ENCODE results near the gene NLN. TPM values are rescaled to one million over a fixed set of nuclear protein-coding genes. Genes with fewer than 3 reads are reported as not detected.

Gene NLN
- 16.2 and 53.4 TPM in 2 replicates for total RNA-seq (2011; cell fraction: chromatin; rRNA removed; ENCODE audit: low replicate concordance)
- 8.3 and 13.9 TPM in 2 replicates for total RNA-seq (2011; cell fraction: nucleolus; rRNA removed)
- 21.2 and 28.9 TPM in 2 replicates for total RNA-seq (2011; cell fraction: nucleoplasm; rRNA removed)
- total RNA-seq (2014; rRNA removed) = 21.8 and 22.6 TPM in 2 replicates
- 35.7 and 39.0 TPM in 2 replicates for total RNA-seq (2014; rRNA removed; fragmentation: Illumina TruSeq; extraction: Trizol)
- total RNA-seq (2015; rRNA removed; fragmentation: Illumina TruSeq; extraction: Trizol) = 27.3 and 28.8 TPM in 2 replicates
- total RNA-seq (2021) = 45.2 and 45.4 TPM in 2 replicates
- 27.5 and 35.7 TPM in 2 replicates for polyA plus RNA-seq (2011; rRNA removed)
- 14.1 and 23.3 TPM in 2 replicates for polyA plus RNA-seq (2011; cell fraction: cytosol; rRNA removed)
- polyA plus RNA-seq (2011; cell fraction: nucleus; rRNA removed) = 7.5 and 12.3 TPM in 2 replicates
- 11.6 and 20.9 TPM in 2 replicates for polyA plus RNA-seq (2012)
- polyA plus RNA-seq (2014; fragmentation: Illumina TruSeq; extraction: Trizol) = 33.1 and 36.7 TPM in 2 replicates
- 1 to 10 TPM; 6.9 to 7.4 TPM for polyA plus RNA-seq (2014; fragmentation: Nextera tagmentation; extraction: Ambion mirVana)
- polyA plus RNA-seq (2014; rRNA removed) = 23.0 and 24.6 TPM in 2 replicates
- polyA minus RNA-seq (2011; rRNA and poly(A)+ RNA removed) = 74.2 and 82.7 TPM in 2 replicates
- polyA minus RNA-seq (2011; cell fraction: cytosol; rRNA and poly(A)+ RNA removed) = 20.1 and 24.4 TPM in 2 replicates
- polyA minus RNA-seq (2011; cell fraction: nucleus; rRNA and poly(A)+ RNA removed) = 12.8 and 21.7 TPM in 2 replicates
- percentile 80 among the genes with signal in this experiment for Bru-seq, nascent RNA
- percentile 71 among the genes with signal in this experiment for BruChase-seq, experiment 1, labeled RNA remaining after a 2-hour chase
- percentile 68 among the genes with signal in this experiment for BruChase-seq, experiment 2, labeled RNA remaining after a 6-hour chase
- long read RNA-seq, experiment 1, full-length matches to known transcripts = 189 of 284 reads
- long read RNA-seq, experiment 1, partial matches to known transcripts = 18 of 284 reads
- long read RNA-seq, experiment 1, other reads (novel, unspliced or antisense) = 77 of 284 reads
- long read RNA-seq, experiment 2, full-length matches to known transcripts = 7 of 43 reads
- long read RNA-seq, experiment 2, partial matches to known transcripts = 6 of 43 reads
- long read RNA-seq, experiment 2, other reads (novel, unspliced or antisense) = 30 of 43 reads
- long read RNA-seq, experiment 3, full-length matches to known transcripts = 15 of 30 reads
- long read RNA-seq, experiment 3, partial matches to known transcripts = 6 of 30 reads
- long read RNA-seq, experiment 3, other reads (novel, unspliced or antisense) = 9 of 30 reads

DNA sequence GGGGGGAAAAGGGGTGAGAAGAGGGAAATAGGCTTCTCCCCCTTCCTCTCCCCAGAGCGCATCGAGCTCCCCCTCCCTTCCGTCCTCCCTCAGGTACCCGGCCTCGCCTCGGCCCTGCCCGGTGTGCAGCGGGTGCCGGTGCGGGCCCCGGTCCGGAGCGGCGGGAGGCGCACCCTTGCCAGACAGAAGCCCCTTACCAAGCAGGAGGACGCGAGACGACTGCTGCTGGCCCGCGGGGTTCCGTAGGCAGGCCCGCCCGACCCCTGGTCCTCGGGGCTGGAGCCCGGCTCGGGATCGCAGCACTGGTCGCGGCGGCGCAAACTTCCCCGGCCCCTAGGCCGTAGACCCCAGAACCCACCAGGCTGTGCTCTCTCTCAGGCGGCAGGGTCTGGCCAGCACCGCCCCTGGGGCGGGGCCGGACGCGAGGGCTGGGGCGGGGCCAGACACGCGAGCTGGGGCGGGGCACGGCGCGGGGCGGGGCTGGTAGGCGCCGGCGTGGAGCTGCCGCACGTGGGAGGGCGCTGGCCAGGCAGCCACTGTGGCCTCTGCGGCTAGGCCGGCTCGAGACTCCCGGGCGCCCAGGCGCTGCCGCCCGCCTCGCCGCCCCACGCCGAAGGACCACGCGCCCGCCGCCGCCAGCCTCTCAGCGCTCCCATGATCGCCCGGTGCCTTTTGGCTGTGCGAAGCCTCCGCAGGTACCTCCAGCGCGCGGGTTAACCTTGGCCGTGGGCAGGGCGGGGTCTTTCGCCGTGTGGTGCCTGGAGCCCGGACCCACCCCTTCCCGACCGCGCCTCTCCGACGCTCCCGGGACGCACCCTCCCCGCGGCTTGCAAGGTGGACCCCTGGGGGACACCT lies at the start of gene NLN, which contains the start of gene SGTB:
Gene NLN, plus strand, starts transcription at position 486 of the 855 bp plus-strand sequence. Its CDS starts 169 bp downstream, at position 655.
Gene SGTB, minus strand, starts transcription at position 390 of the 855 bp plus-strand sequence. CDS start 1,302 bp downstream, outside the sequence.
- under 1% methylated on average over 63 of the region's 92 CpGs for WGBS (ENCODE audit: insufficient coverage, low coverage, missing lambda C conversion rate)
- ChIA-PET CTCF (ENCODE audit: low intra/inter-chr PET ratio) (no interaction called here), POLR2A (interaction anchor here (0.9 to 3.4 kb wide), 5 partner anchors 9 to 159 kb away, joined by 3 to 14 read pairs (median 3); partner anchors contain the start of genes CENPK and PPWD1)
- peak within 1 kb of the TSS; percentile 77 to 97 for H3K9ac ChIP-seq (ENCODE audit: insufficient read depth in 1 of 2, low read depth in 2 of 2, low read length in 2 of 2)
- peak; percentile 90 for ATAC-seq
- no peak for FAIRE-seq
- no TSS peak for BruUV-seq (replicated peaks)
- peak within 1 kb of the TSS; percentile 94 for H2AFZ ChIP-seq (ENCODE audit: low read depth, low read length)
- intact Hi-C loops (cut with micrococcal nuclease) = loop anchor here (2.0 to 5.0 kb wide), 3 partner anchors 160 to 423 kb away; partner anchors contain the start of genes CENPK, ERBIN, PPWD1 and SREK1
- peaks cover 14% of the 10 kb centered on the region; the same call in 2 of the 3 replicates for H3K36me3 ChIP-seq (ENCODE audit: control insufficient read depth, insufficient read depth, low read length)
- no peaks in the 10 kb centered on the region for H3K27me3 ChIP-seq (ENCODE audit: control insufficient read depth in 2 of 2, insufficient read depth in 2 of 2, low read length in 2 of 2)
- peak within 1 kb of the TSS; percentile 95 for H3K4me3 ChIP-seq
- no peaks in the 10 kb centered on the region for H3K9me1 ChIP-seq (ENCODE audit: control insufficient read depth, insufficient read depth, low read length)
- H3K79me2 ChIP-seq (ENCODE audit: control insufficient read depth, insufficient read depth, low read length) = peaks cover 51% of the 10 kb centered on the region
- H3K4me1 ChIP-seq (replicated peaks in 1 of 2; ENCODE audit: control insufficient read depth in 2 of 2, insufficient read depth in 2 of 2, low read length in 2 of 2) = peaks cover 8 to 16% of the 10 kb centered on the region in 2 experiments
- H3K27ac ChIP-seq (ENCODE audit: extremely low read depth, low read depth, low read length) = peak within 1 kb of the TSS; percentile 78
- H3K9me3 ChIP-seq (replicated peaks; ENCODE audit: control insufficient read depth, insufficient read depth, low read depth, low read length) = no peaks in the 10 kb centered on the region
- DNase-seq (ENCODE audit: extremely low read depth in 1 of 4, low spot score in 3 of 4) = peak; percentile 86 to 95 (median 94)
- H3K4me2 ChIP-seq (ENCODE audit: insufficient read depth, low read length) = peak within 1 kb of the TSS; percentile 84
- in situ Hi-C loops (cut with MboI) = no loop called here
- H4K20me1 ChIP-seq (replicated peaks; ENCODE audit: control insufficient read depth, insufficient read depth, low read length) = no peaks in the 10 kb centered on the region
- TF ChIP-seq, protein P1, sequence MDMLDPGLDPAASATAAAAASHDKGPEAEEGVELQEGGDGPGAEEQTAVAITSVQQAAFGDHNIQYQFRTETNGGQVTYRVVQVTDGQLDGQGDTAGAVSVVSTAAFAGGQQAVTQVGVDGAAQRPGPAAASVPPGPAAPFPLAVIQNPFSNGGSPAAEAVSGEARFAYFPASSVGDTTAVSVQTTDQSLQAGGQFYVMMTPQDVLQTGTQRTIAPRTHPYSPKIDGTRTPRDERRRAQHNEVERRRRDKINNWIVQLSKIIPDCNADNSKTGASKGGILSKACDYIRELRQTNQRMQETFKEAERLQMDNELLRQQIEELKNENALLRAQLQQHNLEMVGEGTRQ (CRISPR knock-in tag; IDR thresholded peaks at IDR 0.05) = peak; percentile 11; the same call in 1 of the 2 replicates
- peak; percentile 61 to 67; a peak in 3 of 4 replicates for TF ChIP-seq NONO (IDR thresholded peaks at IDR 0.05; ENCODE audit: low read depth in 2 of 2, low read length in 1 of 2)
- TF ChIP-seq STAT5A (IDR thresholded peaks at IDR 0.05; ENCODE audit: borderline replicate concordance, low read length) = no peak
- peak; percentile 40 to 59; a peak in 2 of 4 replicates for TF ChIP-seq MAZ (CRISPR knock-in tag; conservative IDR thresholded peaks at IDR 0.05 in 1 of 2, IDR thresholded peaks at IDR 0.05 in 1 of 2)
- TF ChIP-seq, protein P2, sequence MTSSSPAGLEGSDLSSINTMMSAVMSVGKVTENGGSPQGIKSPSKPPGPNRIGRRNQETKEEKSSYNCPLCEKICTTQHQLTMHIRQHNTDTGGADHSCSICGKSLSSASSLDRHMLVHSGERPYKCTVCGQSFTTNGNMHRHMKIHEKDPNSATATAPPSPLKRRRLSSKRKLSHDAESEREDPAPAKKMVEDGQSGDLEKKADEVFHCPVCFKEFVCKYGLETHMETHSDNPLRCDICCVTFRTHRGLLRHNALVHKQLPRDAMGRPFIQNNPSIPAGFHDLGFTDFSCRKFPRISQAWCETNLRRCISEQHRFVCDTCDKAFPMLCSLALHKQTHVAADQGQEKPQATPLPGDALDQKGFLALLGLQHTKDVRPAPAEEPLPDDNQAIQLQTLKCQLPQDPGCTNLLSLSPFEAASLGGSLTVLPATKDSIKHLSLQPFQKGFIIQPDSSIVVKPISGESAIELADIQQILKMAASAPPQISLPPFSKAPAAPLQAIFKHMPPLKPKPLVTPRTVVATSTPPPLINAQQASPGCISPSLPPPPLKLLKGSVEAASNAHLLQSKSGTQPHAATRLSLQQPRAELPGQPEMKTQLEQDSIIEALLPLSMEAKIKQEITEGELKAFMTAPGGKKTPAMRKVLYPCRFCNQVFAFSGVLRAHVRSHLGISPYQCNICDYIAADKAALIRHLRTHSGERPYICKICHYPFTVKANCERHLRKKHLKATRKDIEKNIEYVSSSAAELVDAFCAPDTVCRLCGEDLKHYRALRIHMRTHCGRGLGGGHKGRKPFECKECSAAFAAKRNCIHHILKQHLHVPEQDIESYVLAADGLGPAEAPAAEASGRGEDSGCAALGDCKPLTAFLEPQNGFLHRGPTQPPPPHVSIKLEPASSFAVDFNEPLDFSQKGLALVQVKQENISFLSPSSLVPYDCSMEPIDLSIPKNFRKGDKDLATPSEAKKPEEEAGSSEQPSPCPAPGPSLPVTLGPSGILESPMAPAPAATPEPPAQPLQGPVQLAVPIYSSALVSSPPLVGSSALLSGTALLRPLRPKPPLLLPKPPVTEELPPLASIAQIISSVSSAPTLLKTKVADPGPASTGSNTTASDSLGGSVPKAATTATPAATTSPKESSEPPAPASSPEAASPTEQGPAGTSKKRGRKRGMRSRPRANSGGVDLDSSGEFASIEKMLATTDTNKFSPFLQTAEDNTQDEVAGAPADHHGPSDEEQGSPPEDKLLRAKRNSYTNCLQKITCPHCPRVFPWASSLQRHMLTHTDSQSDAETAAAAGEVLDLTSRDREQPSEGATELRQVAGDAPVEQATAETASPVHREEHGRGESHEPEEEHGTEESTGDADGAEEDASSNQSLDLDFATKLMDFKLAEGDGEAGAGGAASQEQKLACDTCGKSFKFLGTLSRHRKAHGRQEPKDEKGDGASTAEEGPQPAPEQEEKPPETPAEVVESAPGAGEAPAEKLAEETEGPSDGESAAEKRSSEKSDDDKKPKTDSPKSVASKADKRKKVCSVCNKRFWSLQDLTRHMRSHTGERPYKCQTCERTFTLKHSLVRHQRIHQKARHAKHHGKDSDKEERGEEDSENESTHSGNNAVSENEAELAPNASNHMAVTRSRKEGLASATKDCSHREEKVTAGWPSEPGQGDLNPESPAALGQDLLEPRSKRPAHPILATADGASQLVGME (CRISPR knock-in tag; IDR thresholded peaks at IDR 0.05) = peak; percentile 43; the same call in 1 of the 2 replicates
- TF ChIP-seq MED1 (CRISPR knock-in tag; IDR thresholded peaks at IDR 0.05; ENCODE audit: borderline replicate concordance) = no peak
